H1 (cell line): ENCODE results near the gene CCNB1. TPM values are rescaled to one million over a fixed set of nuclear protein-coding genes. Genes with fewer than 3 reads are reported as not detected.
A peak's percentile ranks its signal among the peaks of the same experiment; 100 is the strongest.

Experiments used
- CTCF ChIA-PET: fragments of 300-600 bp; sonication (Branson Sonifier 250); formaldehyde crosslinking; loops from one replicate; lab custom pipeline; 2021; ENCODE audit not compliant: partially characterized antibody; lab: Charles Lee
- POLR2A ChIA-PET: fragments of 300-600 bp; sonication (Branson Sonifier 250); formaldehyde crosslinking; loops from one replicate; lab custom pipeline; 2021; ENCODE audit warnings: inconsistent platforms; ENCODE audit not compliant: partially characterized antibody; lab: Charles Lee
- DNase-seq, 2 experiments: peaks; one replicate each; pipeline versions ENCODE4 v3.0.0 to v3.0.0-alpha.2; 2010 to 2022; ENCODE audit warnings: low spot score in 2 of 2, low read depth in 1 of 2, mixed read lengths in 1 of 2
- FAIRE-seq: peaks from 2 replicates; lab custom pipeline; 2011; peaks lifted over from hg19 to GRCh38; lab: Jason Lieb, UNC
- H2AFZ ChIP-seq: 2 replicates; pipeline ENCODE4 v1.8.1; 2012; ENCODE audit warnings: low read length, inconsistent platforms
- H2AK5ac ChIP-seq: 2 replicates; pipeline ENCODE4 v1.6.1; 2013; ENCODE audit warnings: low read depth, low read length
- H2BK120ac ChIP-seq: replicated peaks from 2 replicates; pipeline ENCODE3; 2013; ENCODE audit warnings: low read depth, low read length, inconsistent platforms
- H2BK12ac ChIP-seq: 2 replicates; pipeline ENCODE4 v1.6.1; 2013; ENCODE audit warnings: low read depth, low read length
- H2BK15ac ChIP-seq: 2 replicates; pipeline ENCODE4 v1.6.1; 2013; ENCODE audit warnings: low read length
- H2BK20ac ChIP-seq: 2 replicates; pipeline ENCODE4 v1.6.1; 2013; ENCODE audit warnings: low read length
- H2BK5ac ChIP-seq: 2 replicates; pipeline ENCODE4 v1.6.1; 2013; ENCODE audit warnings: low read depth, low read length
- H3K14ac ChIP-seq: 2 replicates; pipeline ENCODE4 v1.6.1; 2013; ENCODE audit warnings: inconsistent platforms; ENCODE audit not compliant: insufficient read length
- H3K18ac ChIP-seq: 2 replicates; pipeline ENCODE4 v1.6.1; 2013; ENCODE audit warnings: low read length; ENCODE audit errors: extremely low read depth
- H3K23ac ChIP-seq: 2 replicates; pipeline ENCODE4 v1.6.1; 2013; ENCODE audit warnings: inconsistent platforms; ENCODE audit not compliant: insufficient read length
- H3K23me2 ChIP-seq: 2 replicates; pipeline ENCODE4 v1.6.1; 2013; ENCODE audit warnings: low read depth, low read length
- H3K27ac ChIP-seq: 2 replicates; pipeline ENCODE4 v1.6.1; 2011; ENCODE audit warnings: low read depth, low read length, inconsistent platforms
- H3K27me3 ChIP-seq, 4 experiments: replicated peaks in 1 of 4; 1 replicate in 1 of 4; 2 replicates in 3 of 4; pipeline versions ENCODE4 v1.6.1 to v1.8.1; 2011 to 2013; ENCODE audit warnings: low read length in 3 of 4, mild to moderate bottlenecking in 3 of 4, inconsistent platforms in 2 of 4, mixed read lengths in 2 of 4, moderate library complexity in 1 of 4; ENCODE audit not compliant: control insufficient read depth in 3 of 4, insufficient read depth in 3 of 4; ENCODE audit errors: extremely low read depth in 1 of 4
- H3K36me3 ChIP-seq, 4 experiments: 2 replicates each; pipeline versions ENCODE4 v1.6.1 to v1.8.1; 2011 to 2013; ENCODE audit warnings: mild to moderate bottlenecking in 4 of 4, low read length in 3 of 4, moderate library complexity in 2 of 4, control low read depth in 1 of 4, inconsistent platforms in 1 of 4; ENCODE audit not compliant: insufficient read depth in 4 of 4, control insufficient read depth in 2 of 4
- H3K4ac ChIP-seq: replicated peaks from 2 replicates; pipeline ENCODE3; 2013; ENCODE audit warnings: low read length, low read depth, mixed read lengths, inconsistent platforms; ENCODE audit not compliant: insufficient read length
- H3K4me1 ChIP-seq, 4 experiments: replicated peaks in 1 of 4; 1 replicate in 1 of 4; 2 replicates in 3 of 4; pipeline versions ENCODE4 v1.6.1 to v1.8.1; 2011 to 2013; ENCODE audit warnings: low read length in 3 of 4, inconsistent platforms in 2 of 4, mixed read lengths in 1 of 4; ENCODE audit not compliant: insufficient read depth in 4 of 4, control insufficient read depth in 3 of 4
- H3K4me2 ChIP-seq, 2 experiments: 2 replicates each; pipeline versions ENCODE4 v1.6.1 to v1.8.1; 2011 to 2013; ENCODE audit warnings: low read depth in 2 of 2, low read length in 2 of 2, control low read depth in 1 of 2, inconsistent platforms in 1 of 2, mild to moderate bottlenecking in 1 of 2; ENCODE audit not compliant: insufficient read depth in 1 of 2
- H3K4me3 ChIP-seq, 4 experiments: fragments of 200-600, 300-600 bp in 1 of 4; sonication (generic), shearing (Covaris generic), sonication (Bioruptor Twin) in 1 of 4; 2 replicates each; pipeline versions ENCODE4 v1.5.1 to v1.8.1; 2011 to 2016; ENCODE audit warnings: low read length in 4 of 4, low read depth in 3 of 4, control low read depth in 2 of 4, inconsistent platforms in 2 of 4, mild to moderate bottlenecking in 2 of 4, mixed read lengths in 1 of 4, moderate library complexity in 1 of 4; ENCODE audit not compliant: insufficient read depth in 2 of 4; ENCODE audit errors: extremely low read depth in 1 of 4
- H3K56ac ChIP-seq: replicated peaks from 2 replicates; pipeline ENCODE3; 2013; ENCODE audit warnings: low read depth, mild to moderate bottlenecking, mixed read lengths, low read length, inconsistent platforms; ENCODE audit not compliant: insufficient read length
- H3K79me1 ChIP-seq: 2 replicates; pipeline ENCODE4 v1.6.1; 2013; ENCODE audit warnings: low read depth, low read length, control low read depth
- H3K79me2 ChIP-seq, 2 experiments: 2 replicates each; pipeline versions ENCODE4 v1.6.1 to v1.8.1; 2012 to 2013; ENCODE audit warnings: low read length in 2 of 2, mild to moderate bottlenecking in 2 of 2, inconsistent platforms in 1 of 2; ENCODE audit not compliant: insufficient read depth in 2 of 2, control insufficient read depth in 1 of 2
- H3K9ac ChIP-seq, 4 experiments: replicated peaks in 1 of 4; 1 replicate in 1 of 4; 2 replicates in 3 of 4; pipeline versions ENCODE4 v1.6.1 to v1.8.1; 2011 to 2013; ENCODE audit warnings: low read depth in 3 of 4, low read length in 3 of 4, control low read depth in 2 of 4, mild to moderate bottlenecking in 2 of 4, moderate library complexity in 2 of 4, inconsistent platforms in 1 of 4; ENCODE audit errors: extremely low read depth in 1 of 4
- H3K9me3 ChIP-seq, 2 experiments: 2 replicates each; pipeline versions ENCODE4 v1.6.1 to v1.8.1; 2012 to 2013; ENCODE audit warnings: mild to moderate bottlenecking in 2 of 2, moderate library complexity in 2 of 2, control low read depth in 1 of 2, inconsistent platforms in 1 of 2, low read depth in 1 of 2, low read length in 1 of 2, mixed read lengths in 1 of 2; ENCODE audit not compliant: insufficient read depth in 2 of 2
- H4K20me1 ChIP-seq, 2 experiments: replicated peaks in 1 of 2; 2 replicates each; pipeline versions ENCODE3 to v1.8.1; 2011 to 2013; ENCODE audit warnings: inconsistent platforms in 2 of 2, low read length in 2 of 2, mild to moderate bottlenecking in 1 of 2; ENCODE audit not compliant: insufficient read depth in 2 of 2, control insufficient read depth in 1 of 2
- H4K5ac ChIP-seq: 2 replicates; pipeline ENCODE4 v1.6.1; 2013; ENCODE audit warnings: low read length, low read depth, mixed read lengths, inconsistent platforms; ENCODE audit not compliant: insufficient read length
- H4K8ac ChIP-seq: 2 replicates; pipeline ENCODE4 v1.8.0; 2013; ENCODE audit warnings: mild to moderate bottlenecking, moderate library complexity, low read length, inconsistent platforms; ENCODE audit not compliant: insufficient read depth; ENCODE audit errors: extremely low read depth
- H4K91ac ChIP-seq: replicated peaks from 2 replicates; pipeline ENCODE3; 2013; ENCODE audit warnings: low read length, mixed read lengths, inconsistent platforms; ENCODE audit not compliant: insufficient read length
- KDM1A ChIP-seq: fragments of 200-600, 300-600 bp; sonication (generic); IDR thresholded peaks from 2 replicates; pipeline ENCODE4 v1.7.1; 2016; ENCODE audit warnings: mild to moderate bottlenecking, low read length, borderline replicate concordance
- SIN3A ChIP-seq, 2 experiments: IDR thresholded peaks in 1 of 2; conservative IDR thresholded peaks in 1 of 2; 2 replicates each; pipeline ENCODE4 v1.6.1; 2011 to 2012; ENCODE audit warnings: low read length in 2 of 2, improper control_type of control experiment in 1 of 2, low read depth in 1 of 2, mild to moderate bottlenecking in 1 of 2
- WGBS, 2 experiments: shearing (Covaris generic) in 1 of 2; methylation state at CpG; one replicate each; pipeline versions ENCODE4 v1.1.6 to v1.1.7; 2013 to 2015; ENCODE audit warnings: low lambda C conversion rate in 2 of 2, mixed read lengths in 2 of 2, inconsistent platforms in 1 of 2, low coverage in 1 of 2, missing lambda C conversion rate in 1 of 2; ENCODE audit not compliant: insufficient replicate concordance in 2 of 2, insufficient coverage in 1 of 2, insufficient read length in 1 of 2; ENCODE audit errors: extremely low coverage in 1 of 2, missing lambda C conversion rate in 1 of 2; 5-methylcytosine and 5-hydroxymethylcytosine counted together
- polyA plus RNA-seq, 7 experiments: library from polyadenylated mRNA; depleted of rRNA in 3 of 7; stranded (reverse) in 5 of 7; unstranded in 2 of 7; fragments of >200 nt in 5 of 7; fragments of 200-250 nt in 2 of 7; gene quantifications; 1 replicate in 5 of 7; 2 replicates in 1 of 7; 4 replicates in 1 of 7; pipeline versions ENCODE4 v1.2.1 to v1.2.3, GENCODE V29; 2011 to 2013; ENCODE audit warnings: missing spikeins in 2 of 7, mixed read lengths in 2 of 7
- total RNA-seq: library from RNA; stranded (reverse); fragmentation: NEBNext Ultra II Directional; extraction: Animal tissue kit (Norgen Biotek cat#: 25700); gene quantifications from 2 replicates; pipeline ENCODE4 v1.2.1, GENCODE V29; 2021

The CCNB1 gene
- total and polyA plus RNA-seq, 2 of the 8 experiments (the other 6 are each of a cell fraction or from before 2014, with no cell fraction given): 122 to 338 TPM

- no peak overlapping the region for H2BK20ac ChIP-seq
- peaks cover 0 to 3% (median 0%) of the 10 kb centered on the region in 4 experiments; a peak in 2 of 7 replicates for H3K4me1 ChIP-seq
- no peaks in the 10 kb centered on the region for H3K27me3 ChIP-seq
- DNase-seq (no peak), FAIRE-seq (no peak)
- H3K23ac ChIP-seq: no peak overlapping the region
- no peaks in the 10 kb centered on the region for H3K79me1 ChIP-seq
- H3K9me3 ChIP-seq: no peaks in the 10 kb centered on the region; a peak in 1 of 4 replicates
- H3K4ac ChIP-seq: no peak overlapping the region
- no peak overlapping the region for H3K56ac ChIP-seq
- H2AFZ ChIP-seq: no peak overlapping the region
- H4K91ac ChIP-seq: no peak overlapping the region
- H3K23me2 ChIP-seq: no peaks in the 10 kb centered on the region
- no peak overlapping the region for H3K4me2 ChIP-seq
- WGBS, 2 experiments: 100% methylated on average over 1 of the region's 1 CpG; no CpG with 5 or more reads in 1 of the 2 experiments
- H3K36me3 ChIP-seq: no peaks in the 10 kb centered on the region
- POLR2A ChIA-PET: interaction anchor here (1.0 to 1.3 kb wide), 3 partner anchors 9 to 94 kb away, joined by 3 to 4 read pairs (median 3); partner anchors contain the start of gene CENPH
- no peak overlapping the region for H4K8ac ChIP-seq
- H3K4me3 ChIP-seq: no peak overlapping the region
- H2BK15ac ChIP-seq: no peak overlapping the region
- TF ChIP-seq KDM1A (peak; percentile 64), SIN3A (conservative IDR thresholded peaks at IDR 0.05 in 1 of 2, IDR thresholded peaks at IDR 0.05 in 1 of 2; ENCODE audit: low read depth in 1 of 2, low read length in 2 of 2) (no peak)
- H3K18ac ChIP-seq: no peak overlapping the region
- no peaks in the 10 kb centered on the region for H4K20me1 ChIP-seq
- H2AK5ac ChIP-seq: no peak overlapping the region
- no peak overlapping the region for H4K5ac ChIP-seq
- no peak overlapping the region for H2BK120ac ChIP-seq
- no peaks in the 10 kb centered on the region for H3K79me2 ChIP-seq
- no peak overlapping the region for H2BK5ac ChIP-seq
- CTCF ChIA-PET: interaction anchor here (0.7 to 1.3 kb wide), 3 partner anchors 9 to 124 kb away, joined by 3 to 4 read pairs (median 3); partner anchors contain the start of gene SLC30A5
- no peak overlapping the region for H3K27ac ChIP-seq
- H3K9ac ChIP-seq: no peak overlapping the region
- H3K14ac ChIP-seq: no peak overlapping the region
- no peak overlapping the region for H2BK12ac ChIP-seq
These were observed 26.1 kb upstream of the CCNB1 start for GRCh38 chr5:69140827-69141226.
